ENCODE measurements around the gene NDUFA12.

The NDUFA12 gene

DNA sequence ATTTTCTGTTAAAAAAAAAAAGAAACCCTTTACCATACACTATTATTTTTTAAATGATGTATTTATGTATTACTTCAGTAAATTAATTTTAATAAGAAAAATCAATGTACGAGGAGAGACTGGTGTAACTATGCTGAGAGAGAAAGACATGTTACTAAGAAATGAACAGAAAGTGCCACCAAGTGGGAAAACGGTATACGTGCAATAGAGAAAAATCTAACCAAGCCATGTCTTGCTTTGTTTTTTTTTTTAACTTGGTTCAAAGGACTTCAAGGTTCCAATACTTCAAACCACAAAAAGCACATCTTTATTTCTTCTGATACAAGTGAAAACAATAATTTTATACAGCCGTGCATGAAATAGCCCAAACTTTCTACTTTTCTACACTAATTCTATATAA, 22.9 kb downstream of the NDUFA12 start:
- TF ChIP-seq TAF1 (IDR thresholded peaks at IDR 0.05; ENCODE audit: low read depth) (no peak), EGR1 (IDR thresholded peaks at IDR 0.05) (no peak), EP300 (IDR thresholded peaks at IDR 0.05; ENCODE audit: borderline replicate concordance) (no peak), CEBPB (IDR thresholded peaks at IDR 0.05) (no peak), FOXM1 (IDR thresholded peaks at IDR 0.05; ENCODE audit: borderline replicate concordance, low read depth) (no peak), YY1 (IDR thresholded peaks at IDR 0.05; ENCODE audit: low read depth) (no peak), TCF12 (IDR thresholded peaks at IDR 0.05; ENCODE audit: low read depth) (no peak), NFIC (IDR thresholded peaks at IDR 0.05) (no peak), ZBTB7A (IDR thresholded peaks at IDR 0.05; ENCODE audit: low read depth) (no peak), CREB1 (IDR thresholded peaks at IDR 0.05; ENCODE audit: low read depth) (no peak), RAD21 (IDR thresholded peaks at IDR 0.05; ENCODE audit: low read depth) (no peak), TEAD4 (IDR thresholded peaks at IDR 0.05) (no peak)
- TF ChIP-seq, protein P1, sequence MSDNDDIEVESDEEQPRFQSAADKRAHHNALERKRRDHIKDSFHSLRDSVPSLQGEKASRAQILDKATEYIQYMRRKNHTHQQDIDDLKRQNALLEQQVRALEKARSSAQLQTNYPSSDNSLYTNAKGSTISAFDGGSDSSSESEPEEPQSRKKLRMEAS (IDR thresholded peaks at IDR 0.05), result no peak
- TF ChIP-seq, protein P2, sequence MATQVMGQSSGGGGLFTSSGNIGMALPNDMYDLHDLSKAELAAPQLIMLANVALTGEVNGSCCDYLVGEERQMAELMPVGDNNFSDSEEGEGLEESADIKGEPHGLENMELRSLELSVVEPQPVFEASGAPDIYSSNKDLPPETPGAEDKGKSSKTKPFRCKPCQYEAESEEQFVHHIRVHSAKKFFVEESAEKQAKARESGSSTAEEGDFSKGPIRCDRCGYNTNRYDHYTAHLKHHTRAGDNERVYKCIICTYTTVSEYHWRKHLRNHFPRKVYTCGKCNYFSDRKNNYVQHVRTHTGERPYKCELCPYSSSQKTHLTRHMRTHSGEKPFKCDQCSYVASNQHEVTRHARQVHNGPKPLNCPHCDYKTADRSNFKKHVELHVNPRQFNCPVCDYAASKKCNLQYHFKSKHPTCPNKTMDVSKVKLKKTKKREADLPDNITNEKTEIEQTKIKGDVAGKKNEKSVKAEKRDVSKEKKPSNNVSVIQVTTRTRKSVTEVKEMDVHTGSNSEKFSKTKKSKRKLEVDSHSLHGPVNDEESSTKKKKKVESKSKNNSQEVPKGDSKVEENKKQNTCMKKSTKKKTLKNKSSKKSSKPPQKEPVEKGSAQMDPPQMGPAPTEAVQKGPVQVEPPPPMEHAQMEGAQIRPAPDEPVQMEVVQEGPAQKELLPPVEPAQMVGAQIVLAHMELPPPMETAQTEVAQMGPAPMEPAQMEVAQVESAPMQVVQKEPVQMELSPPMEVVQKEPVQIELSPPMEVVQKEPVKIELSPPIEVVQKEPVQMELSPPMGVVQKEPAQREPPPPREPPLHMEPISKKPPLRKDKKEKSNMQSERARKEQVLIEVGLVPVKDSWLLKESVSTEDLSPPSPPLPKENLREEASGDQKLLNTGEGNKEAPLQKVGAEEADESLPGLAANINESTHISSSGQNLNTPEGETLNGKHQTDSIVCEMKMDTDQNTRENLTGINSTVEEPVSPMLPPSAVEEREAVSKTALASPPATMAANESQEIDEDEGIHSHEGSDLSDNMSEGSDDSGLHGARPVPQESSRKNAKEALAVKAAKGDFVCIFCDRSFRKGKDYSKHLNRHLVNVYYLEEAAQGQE (IDR thresholded peaks at IDR 0.05; ENCODE audit: low read depth), result no peak
- TF ChIP-seq, protein P3, sequence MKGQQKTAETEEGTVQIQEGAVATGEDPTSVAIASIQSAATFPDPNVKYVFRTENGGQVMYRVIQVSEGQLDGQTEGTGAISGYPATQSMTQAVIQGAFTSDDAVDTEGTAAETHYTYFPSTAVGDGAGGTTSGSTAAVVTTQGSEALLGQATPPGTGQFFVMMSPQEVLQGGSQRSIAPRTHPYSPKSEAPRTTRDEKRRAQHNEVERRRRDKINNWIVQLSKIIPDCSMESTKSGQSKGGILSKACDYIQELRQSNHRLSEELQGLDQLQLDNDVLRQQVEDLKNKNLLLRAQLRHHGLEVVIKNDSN (IDR thresholded peaks at IDR 0.05), result no peak

DNA sequence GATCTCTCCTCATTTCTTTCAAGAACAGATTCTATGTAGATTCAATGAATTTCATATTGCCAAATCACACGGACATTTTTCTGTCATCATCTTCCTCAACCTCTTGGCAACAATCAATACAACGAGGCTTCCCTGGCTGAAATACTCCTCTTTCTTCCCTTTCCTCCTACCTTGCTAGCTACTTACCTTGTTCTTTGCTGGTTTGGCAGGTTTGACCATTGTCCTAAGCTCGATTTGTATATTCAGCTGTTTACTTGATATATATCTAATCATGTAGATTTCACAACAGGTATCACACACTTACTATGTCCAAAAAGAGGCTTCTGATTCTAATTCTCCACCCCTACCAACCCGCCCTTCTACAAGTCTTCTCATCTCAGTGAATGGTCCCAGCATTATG, 23.6 kb downstream of the NDUFA12 start:
- TF ChIP-seq CREB1 (IDR thresholded peaks at IDR 0.05; ENCODE audit: low read depth), result no peak
- no peak for TF ChIP-seq EGR1 (IDR thresholded peaks at IDR 0.05)
- TF ChIP-seq, protein P3 (IDR thresholded peaks at IDR 0.05), result no peak
- TF ChIP-seq EP300 (IDR thresholded peaks at IDR 0.05; ENCODE audit: borderline replicate concordance), result no peak
- TF ChIP-seq NFIC (IDR thresholded peaks at IDR 0.05), result no peak
- TF ChIP-seq YY1 (IDR thresholded peaks at IDR 0.05; ENCODE audit: low read depth), result no peak
- no peak for TF ChIP-seq CEBPB (IDR thresholded peaks at IDR 0.05)
- TF ChIP-seq TEAD4 (IDR thresholded peaks at IDR 0.05), result no peak
- no peak for TF ChIP-seq TAF1 (IDR thresholded peaks at IDR 0.05; ENCODE audit: low read depth)
- TF ChIP-seq RAD21 (IDR thresholded peaks at IDR 0.05; ENCODE audit: low read depth), result no peak
- TF ChIP-seq TCF12 (IDR thresholded peaks at IDR 0.05; ENCODE audit: low read depth), result no peak
- TF ChIP-seq, protein P2 (IDR thresholded peaks at IDR 0.05; ENCODE audit: low read depth), result no peak
- TF ChIP-seq, protein P1 (IDR thresholded peaks at IDR 0.05), result no peak
- no peak for TF ChIP-seq FOXM1 (IDR thresholded peaks at IDR 0.05; ENCODE audit: borderline replicate concordance, low read depth)
- no peak for TF ChIP-seq ZBTB7A (IDR thresholded peaks at IDR 0.05; ENCODE audit: low read depth)

DNA sequence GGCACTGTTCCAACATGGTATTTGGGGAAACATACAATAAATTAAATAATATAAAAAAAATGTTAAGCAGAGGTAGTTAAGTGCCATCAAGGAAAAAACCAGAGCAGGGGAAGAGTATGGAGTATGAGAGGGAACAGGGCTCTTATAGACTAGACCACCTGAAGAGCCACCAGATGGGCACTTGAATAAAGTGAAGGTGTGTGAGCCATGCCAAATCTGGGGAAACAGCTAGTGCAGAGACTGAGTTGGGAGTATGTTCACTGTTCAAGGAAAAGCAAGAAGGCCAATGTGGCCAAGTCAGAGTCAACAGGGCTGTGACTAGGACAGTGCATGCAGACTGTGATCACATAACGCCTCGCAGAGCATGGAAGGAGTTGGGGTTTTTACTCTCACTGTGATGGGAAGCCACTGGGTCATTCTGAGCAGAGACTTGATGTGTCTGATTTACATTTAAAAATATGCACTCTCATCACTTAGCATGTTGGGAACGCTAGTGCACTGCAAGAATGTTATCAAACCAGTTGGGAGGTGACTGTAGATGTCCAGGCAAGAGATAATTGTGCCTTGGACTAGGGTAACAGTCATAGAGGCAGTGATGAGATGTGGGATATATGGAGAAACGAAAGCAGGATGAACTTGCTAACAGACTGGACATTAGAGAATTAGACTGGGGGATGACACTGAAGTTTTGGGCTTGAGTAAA, 25.6 kb downstream of the NDUFA12 start:
- TF ChIP-seq FOXM1 (IDR thresholded peaks at IDR 0.05; ENCODE audit: borderline replicate concordance, low read depth) (no peak), TAF1 (IDR thresholded peaks at IDR 0.05; ENCODE audit: low read depth) (no peak), YY1 (IDR thresholded peaks at IDR 0.05; ENCODE audit: low read depth) (no peak), RAD21 (IDR thresholded peaks at IDR 0.05; ENCODE audit: low read depth) (no peak), CREB1 (IDR thresholded peaks at IDR 0.05; ENCODE audit: low read depth) (no peak), EGR1 (IDR thresholded peaks at IDR 0.05) (no peak), CEBPB (IDR thresholded peaks at IDR 0.05) (no peak), NFIC (IDR thresholded peaks at IDR 0.05) (no peak), ZBTB7A (IDR thresholded peaks at IDR 0.05; ENCODE audit: low read depth) (no peak), EP300 (IDR thresholded peaks at IDR 0.05; ENCODE audit: borderline replicate concordance) (no peak), TEAD4 (IDR thresholded peaks at IDR 0.05) (no peak)
- TF ChIP-seq, protein P1 (IDR thresholded peaks at IDR 0.05), result no peak
- TF ChIP-seq, protein P3 (IDR thresholded peaks at IDR 0.05), result no peak
- TF ChIP-seq, protein P2 (IDR thresholded peaks at IDR 0.05; ENCODE audit: low read depth), result no peak

Measured in Ishikawa (cell line).